ENCODE data around the gene DTYMK. TPM values are rescaled to one million over a fixed set of nuclear protein-coding genes. Genes with fewer than 3 reads are reported as not detected.

The DTYMK gene
- total RNA-seq, 1 experiment from 2014 or later, result 155 TPM

DNA sequence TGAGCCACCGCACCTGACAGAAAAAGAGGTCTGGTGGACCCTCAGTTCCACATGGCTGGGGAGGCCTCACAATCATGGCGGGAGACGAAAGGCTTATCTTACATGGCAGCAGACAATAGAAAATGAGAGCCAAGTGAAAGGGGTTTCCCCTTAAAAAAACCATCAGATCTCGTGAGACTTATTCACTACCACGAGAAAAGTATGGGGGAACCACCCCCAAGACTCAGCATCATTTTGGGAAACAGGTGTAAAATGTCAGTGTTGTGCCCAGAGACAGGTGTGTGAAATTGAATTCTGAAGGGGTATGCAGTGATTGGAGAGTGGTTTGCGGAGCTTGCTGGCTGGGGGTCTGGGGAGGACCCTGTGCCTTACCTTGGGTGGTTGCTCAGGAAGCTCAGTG, 43.3 kb upstream of the DTYMK start:
- H3K27ac ChIP-seq (ENCODE audit: low read length), result no peak overlapping the region
- no peaks in the 10 kb centered on the region for H3K36me3 ChIP-seq (ENCODE audit: low read depth, low read length)
- H3K9me3 ChIP-seq (ENCODE audit: low read length), result no peaks in the 10 kb centered on the region
- no peaks in the 10 kb centered on the region for H3K9me2 ChIP-seq (replicated peaks; ENCODE audit: low read length)
- H2AFZ ChIP-seq (ENCODE audit: low read length), result no peak overlapping the region
- TF ChIP-seq CTCF (conservative IDR thresholded peaks at IDR 0.05; ENCODE audit: low read depth, low read length), result no peak
- TF ChIP-seq EZH2phosphoT487 (IDR thresholded peaks at IDR 0.05; ENCODE audit: borderline replicate concordance, low read length), result no peak
- no peak for TF ChIP-seq EZH2 (IDR thresholded peaks at IDR 0.05; ENCODE audit: low read length, unreplicated experiment)
- H3K4me2 ChIP-seq (ENCODE audit: low read length), result no peak overlapping the region
- H3K79me2 ChIP-seq (ENCODE audit: low read length), result no peaks in the 10 kb centered on the region
- intact Hi-C loops (cut with micrococcal nuclease), result loop anchor here (10.0 kb wide), 1 partner anchor 135 kb away; the partner anchor contains the start of gene RTP5
- peaks cover 3% of the 10 kb centered on the region for H3F3A ChIP-seq (ENCODE audit: low read length, unreplicated experiment)
- DNase-seq (no peak), ATAC-seq (no peak)
- H3K4me3 ChIP-seq (ENCODE audit: low read length), result no peak overlapping the region
- no peaks in the 10 kb centered on the region for H3K27me3 ChIP-seq (ENCODE audit: low read length)
- H3K4me1 ChIP-seq (ENCODE audit: insufficient read depth, low read length), result peaks cover 14% of the 10 kb centered on the region
- BruUV-seq (replicated peaks), result no TSS peak
- no peak overlapping the region for H3K9ac ChIP-seq (ENCODE audit: low read length)
- CTCF ChIA-PET, result no interaction called here
- no peaks in the 10 kb centered on the region for H4K20me1 ChIP-seq (ENCODE audit: low read length)
- POLR2A ChIA-PET (ENCODE audit: unreplicated experiment), result interaction anchor here (0.6 kb wide), 1 partner anchor 43 kb away, joined by 4 read pairs; the partner anchor contains the start of gene DTYMK

- intact Hi-C loops (cut with micrococcal nuclease), result no loop called here
- H2AFZ ChIP-seq (ENCODE audit: low read length), result no peak overlapping the region
- no peak for TF ChIP-seq EZH2 (IDR thresholded peaks at IDR 0.05; ENCODE audit: low read length, unreplicated experiment)
- TF ChIP-seq EZH2phosphoT487 (IDR thresholded peaks at IDR 0.05; ENCODE audit: borderline replicate concordance, low read length), result no peak
- no peak for TF ChIP-seq CTCF (conservative IDR thresholded peaks at IDR 0.05; ENCODE audit: low read depth, low read length)
- peaks cover 8% of the 10 kb centered on the region for H3K4me1 ChIP-seq (ENCODE audit: insufficient read depth, low read length)
- H3K4me3 ChIP-seq (ENCODE audit: low read length), result no peak overlapping the region
- H3K36me3 ChIP-seq (ENCODE audit: low read depth, low read length), result no peaks in the 10 kb centered on the region
- no peaks in the 10 kb centered on the region for H4K20me1 ChIP-seq (ENCODE audit: low read length)
- no peak for DNase-seq
- POLR2A ChIA-PET (ENCODE audit: unreplicated experiment), result no interaction called here
- H3K4me2 ChIP-seq (ENCODE audit: low read length), result no peak overlapping the region
- no peak for ATAC-seq
- H3F3A ChIP-seq (ENCODE audit: low read length, unreplicated experiment), result peaks cover under 1% of the 10 kb centered on the region
- no peaks in the 10 kb centered on the region for H3K27me3 ChIP-seq (ENCODE audit: low read length)
- CTCF ChIA-PET, result no interaction called here
- H3K9me2 ChIP-seq (replicated peaks; ENCODE audit: low read length), result no peaks in the 10 kb centered on the region
- no peaks in the 10 kb centered on the region for H3K9me3 ChIP-seq (ENCODE audit: low read length)
- H3K79me2 ChIP-seq (ENCODE audit: low read length), result no peaks in the 10 kb centered on the region
- H3K27ac ChIP-seq (ENCODE audit: low read length), result no peak overlapping the region
- no TSS peak for BruUV-seq (replicated peaks)
- no peak overlapping the region for H3K9ac ChIP-seq (ENCODE audit: low read length)
Measured at GRCh38 chr2:241728627-241729026, 42.0 kb upstream of the DTYMK start.

DNA sequence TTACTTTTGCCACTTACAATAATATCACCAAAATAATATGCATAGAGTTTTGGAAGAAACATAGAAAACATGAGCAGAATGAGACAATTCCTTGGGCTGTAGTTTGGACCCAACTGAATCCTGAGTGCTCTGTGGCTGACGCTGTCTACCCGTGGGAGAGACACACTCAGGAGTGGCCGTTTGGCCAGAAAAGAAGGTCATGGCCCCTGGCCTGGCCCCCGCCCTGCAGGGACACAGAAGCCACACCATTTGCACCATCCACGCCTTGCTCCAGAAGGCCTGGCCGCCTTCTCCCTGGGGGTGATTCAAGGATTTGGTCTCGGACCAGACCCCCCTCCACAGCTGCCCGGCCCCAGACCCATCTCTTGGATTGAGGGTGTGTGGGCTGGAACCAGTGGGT, 41.4 kb upstream of the DTYMK start:
- ATAC-seq, result no peak

More for the DNA sequence above, 41.4 kb upstream of the DTYMK start:
- intact Hi-C loops (cut with micrococcal nuclease), result no loop called here
- Histone ChIP-seq H4K20me1 (ENCODE audit: low read length) (no peaks in the 10 kb centered on the region), H3K4me1 (ENCODE audit: insufficient read depth, low read length) (peaks cover 2% of the 10 kb centered on the region), H3F3A (ENCODE audit: low read length, unreplicated experiment) (no peaks in the 10 kb centered on the region), H3K79me2 (ENCODE audit: low read length) (no peaks in the 10 kb centered on the region), H2AFZ (ENCODE audit: low read length) (no peak overlapping the region), H3K27me3 (ENCODE audit: low read length) (no peaks in the 10 kb centered on the region), H3K9me3 (ENCODE audit: low read length) (no peaks in the 10 kb centered on the region), H3K4me2 (ENCODE audit: low read length) (no peak overlapping the region), H3K9ac (ENCODE audit: low read length) (no peak overlapping the region), H3K9me2 (replicated peaks; ENCODE audit: low read length) (no peaks in the 10 kb centered on the region), H3K4me3 (ENCODE audit: low read length) (no peak overlapping the region), H3K36me3 (ENCODE audit: low read depth, low read length) (peaks cover 5% of the 10 kb centered on the region), H3K27ac (ENCODE audit: low read length) (no peak overlapping the region)
- no peak for TF ChIP-seq CTCF (conservative IDR thresholded peaks at IDR 0.05; ENCODE audit: low read depth, low read length)
- TF ChIP-seq EZH2 (IDR thresholded peaks at IDR 0.05; ENCODE audit: low read length, unreplicated experiment), result no peak
- no peak for TF ChIP-seq EZH2phosphoT487 (IDR thresholded peaks at IDR 0.05; ENCODE audit: borderline replicate concordance, low read length)
- DNase-seq, result no peak
- BruUV-seq (replicated peaks), result TSS peak; percentile 19
- POLR2A ChIA-PET (ENCODE audit: unreplicated experiment), result no interaction called here
- CTCF ChIA-PET, result no interaction called here

Data from PC-3 (cell line).